Lower leg skin (tissue), 3 donors: ENCODE measurements around the gene ATRN.

ENCODE experiments used
- CTCF ChIP-seq, 3 donors: fragments of 450-650 bp; IDR thresholded peaks; one replicate each; pipeline ENCODE4 v1.5.1; 2016; ENCODE audit warnings: antibody characterized with exemption in 3 of 3, mild to moderate bottlenecking in 3 of 3, moderate library complexity in 2 of 3
- POLR2A ChIP-seq, 2 donors: fragments of 450-650 bp; IDR thresholded peaks; one replicate each; pipeline ENCODE4 v1.6.1; 2016 to 2017; ENCODE audit warnings: antibody characterized with exemption in 2 of 2, mild to moderate bottlenecking in 1 of 2, moderate library complexity in 1 of 2

- TF ChIP-seq CTCF (IDR thresholded peaks at IDR 0.05) (no peak), POLR2A (IDR thresholded peaks at IDR 0.05) (no peak)
Observed at GRCh38 chr20:3456648-3457047, 14.2 kb upstream of the ATRN start.
